H1 (cell line): Measurements from ENCODE around the gene GNAQ. TPM values are rescaled to one million over a fixed set of nuclear protein-coding genes. Genes with fewer than 3 reads are reported as not detected.

Source experiments
- CTCF ChIA-PET: fragments of 300-600 bp; sonication (Branson Sonifier 250); formaldehyde crosslinking; loops from one replicate; lab custom pipeline; 2021; ENCODE audit not compliant: partially characterized antibody; lab: Charles Lee
- POLR2A ChIA-PET: fragments of 300-600 bp; sonication (Branson Sonifier 250); formaldehyde crosslinking; loops from one replicate; lab custom pipeline; 2021; ENCODE audit warnings: inconsistent platforms; ENCODE audit not compliant: partially characterized antibody; lab: Charles Lee
- DNase-seq, 2 experiments: peaks; one replicate each; pipeline versions ENCODE4 v3.0.0 to v3.0.0-alpha.2; 2010 to 2022; ENCODE audit warnings: low spot score in 2 of 2, low read depth in 1 of 2, mixed read lengths in 1 of 2
- FAIRE-seq: peaks from 2 replicates; lab custom pipeline; 2011; peaks lifted over from hg19 to GRCh38; lab: Jason Lieb, UNC
- H2AFZ ChIP-seq: 2 replicates; pipeline ENCODE4 v1.8.1; 2012; ENCODE audit warnings: low read length, inconsistent platforms
- H2AK5ac ChIP-seq: 2 replicates; pipeline ENCODE4 v1.6.1; 2013; ENCODE audit warnings: low read depth, low read length
- H2BK120ac ChIP-seq: replicated peaks from 2 replicates; pipeline ENCODE3; 2013; ENCODE audit warnings: low read depth, low read length, inconsistent platforms
- H2BK12ac ChIP-seq: 2 replicates; pipeline ENCODE4 v1.6.1; 2013; ENCODE audit warnings: low read depth, low read length
- H2BK15ac ChIP-seq: 2 replicates; pipeline ENCODE4 v1.6.1; 2013; ENCODE audit warnings: low read length
- H2BK20ac ChIP-seq: 2 replicates; pipeline ENCODE4 v1.6.1; 2013; ENCODE audit warnings: low read length
- H2BK5ac ChIP-seq: 2 replicates; pipeline ENCODE4 v1.6.1; 2013; ENCODE audit warnings: low read depth, low read length
- H3K14ac ChIP-seq: 2 replicates; pipeline ENCODE4 v1.6.1; 2013; ENCODE audit warnings: inconsistent platforms; ENCODE audit not compliant: insufficient read length
- H3K18ac ChIP-seq: 2 replicates; pipeline ENCODE4 v1.6.1; 2013; ENCODE audit warnings: low read length; ENCODE audit errors: extremely low read depth
- H3K23ac ChIP-seq: 2 replicates; pipeline ENCODE4 v1.6.1; 2013; ENCODE audit warnings: inconsistent platforms; ENCODE audit not compliant: insufficient read length
- H3K23me2 ChIP-seq: 2 replicates; pipeline ENCODE4 v1.6.1; 2013; ENCODE audit warnings: low read depth, low read length
- H3K27ac ChIP-seq: 2 replicates; pipeline ENCODE4 v1.6.1; 2011; ENCODE audit warnings: low read depth, low read length, inconsistent platforms
- H3K27me3 ChIP-seq, 4 experiments: replicated peaks in 1 of 4; 1 replicate in 1 of 4; 2 replicates in 3 of 4; pipeline versions ENCODE4 v1.6.1 to v1.8.1; 2011 to 2013; ENCODE audit warnings: low read length in 3 of 4, mild to moderate bottlenecking in 3 of 4, inconsistent platforms in 2 of 4, mixed read lengths in 2 of 4, moderate library complexity in 1 of 4; ENCODE audit not compliant: control insufficient read depth in 3 of 4, insufficient read depth in 3 of 4; ENCODE audit errors: extremely low read depth in 1 of 4
- H3K36me3 ChIP-seq, 4 experiments: 2 replicates each; pipeline versions ENCODE4 v1.6.1 to v1.8.1; 2011 to 2013; ENCODE audit warnings: mild to moderate bottlenecking in 4 of 4, low read length in 3 of 4, moderate library complexity in 2 of 4, control low read depth in 1 of 4, inconsistent platforms in 1 of 4; ENCODE audit not compliant: insufficient read depth in 4 of 4, control insufficient read depth in 2 of 4
- H3K4ac ChIP-seq: replicated peaks from 2 replicates; pipeline ENCODE3; 2013; ENCODE audit warnings: low read length, low read depth, mixed read lengths, inconsistent platforms; ENCODE audit not compliant: insufficient read length
- H3K4me1 ChIP-seq, 4 experiments: replicated peaks in 1 of 4; 1 replicate in 1 of 4; 2 replicates in 3 of 4; pipeline versions ENCODE4 v1.6.1 to v1.8.1; 2011 to 2013; ENCODE audit warnings: low read length in 3 of 4, inconsistent platforms in 2 of 4, mixed read lengths in 1 of 4; ENCODE audit not compliant: insufficient read depth in 4 of 4, control insufficient read depth in 3 of 4
- H3K4me2 ChIP-seq, 2 experiments: 2 replicates each; pipeline versions ENCODE4 v1.6.1 to v1.8.1; 2011 to 2013; ENCODE audit warnings: low read depth in 2 of 2, low read length in 2 of 2, control low read depth in 1 of 2, inconsistent platforms in 1 of 2, mild to moderate bottlenecking in 1 of 2; ENCODE audit not compliant: insufficient read depth in 1 of 2
- H3K4me3 ChIP-seq, 4 experiments: fragments of 200-600, 300-600 bp in 1 of 4; sonication (generic), shearing (Covaris generic), sonication (Bioruptor Twin) in 1 of 4; 2 replicates each; pipeline versions ENCODE4 v1.5.1 to v1.8.1; 2011 to 2016; ENCODE audit warnings: low read length in 4 of 4, low read depth in 3 of 4, control low read depth in 2 of 4, inconsistent platforms in 2 of 4, mild to moderate bottlenecking in 2 of 4, mixed read lengths in 1 of 4, moderate library complexity in 1 of 4; ENCODE audit not compliant: insufficient read depth in 2 of 4; ENCODE audit errors: extremely low read depth in 1 of 4
- H3K56ac ChIP-seq: replicated peaks from 2 replicates; pipeline ENCODE3; 2013; ENCODE audit warnings: low read depth, mild to moderate bottlenecking, mixed read lengths, low read length, inconsistent platforms; ENCODE audit not compliant: insufficient read length
- H3K79me1 ChIP-seq: 2 replicates; pipeline ENCODE4 v1.6.1; 2013; ENCODE audit warnings: low read depth, low read length, control low read depth
- H3K79me2 ChIP-seq, 2 experiments: 2 replicates each; pipeline versions ENCODE4 v1.6.1 to v1.8.1; 2012 to 2013; ENCODE audit warnings: low read length in 2 of 2, mild to moderate bottlenecking in 2 of 2, inconsistent platforms in 1 of 2; ENCODE audit not compliant: insufficient read depth in 2 of 2, control insufficient read depth in 1 of 2
- H3K9ac ChIP-seq, 4 experiments: replicated peaks in 1 of 4; 1 replicate in 1 of 4; 2 replicates in 3 of 4; pipeline versions ENCODE4 v1.6.1 to v1.8.1; 2011 to 2013; ENCODE audit warnings: low read depth in 3 of 4, low read length in 3 of 4, control low read depth in 2 of 4, mild to moderate bottlenecking in 2 of 4, moderate library complexity in 2 of 4, inconsistent platforms in 1 of 4; ENCODE audit errors: extremely low read depth in 1 of 4
- H3K9me3 ChIP-seq, 2 experiments: 2 replicates each; pipeline versions ENCODE4 v1.6.1 to v1.8.1; 2012 to 2013; ENCODE audit warnings: mild to moderate bottlenecking in 2 of 2, moderate library complexity in 2 of 2, control low read depth in 1 of 2, inconsistent platforms in 1 of 2, low read depth in 1 of 2, low read length in 1 of 2, mixed read lengths in 1 of 2; ENCODE audit not compliant: insufficient read depth in 2 of 2
- H4K20me1 ChIP-seq, 2 experiments: replicated peaks in 1 of 2; 2 replicates each; pipeline versions ENCODE3 to v1.8.1; 2011 to 2013; ENCODE audit warnings: inconsistent platforms in 2 of 2, low read length in 2 of 2, mild to moderate bottlenecking in 1 of 2; ENCODE audit not compliant: insufficient read depth in 2 of 2, control insufficient read depth in 1 of 2
- H4K5ac ChIP-seq: 2 replicates; pipeline ENCODE4 v1.6.1; 2013; ENCODE audit warnings: low read length, low read depth, mixed read lengths, inconsistent platforms; ENCODE audit not compliant: insufficient read length
- H4K8ac ChIP-seq: 2 replicates; pipeline ENCODE4 v1.8.0; 2013; ENCODE audit warnings: mild to moderate bottlenecking, moderate library complexity, low read length, inconsistent platforms; ENCODE audit not compliant: insufficient read depth; ENCODE audit errors: extremely low read depth
- H4K91ac ChIP-seq: replicated peaks from 2 replicates; pipeline ENCODE3; 2013; ENCODE audit warnings: low read length, mixed read lengths, inconsistent platforms; ENCODE audit not compliant: insufficient read length
- CBX5 ChIP-seq: fragments of 300-800, 300-1000 bp; sonication (generic); IDR thresholded peaks from 2 replicates; pipeline ENCODE4 v1.7.1; 2016; ENCODE audit warnings: antibody characterized with exemption, low read length, low read depth
- EGR1 ChIP-seq: IDR thresholded peaks from 2 replicates; pipeline ENCODE4 v1.6.1; 2011; ENCODE audit warnings: low read depth, low read length, borderline replicate concordance
- JUN ChIP-seq: IDR thresholded peaks from 2 replicates; pipeline ENCODE4 v1.6.1; 2011; ENCODE audit warnings: low read depth, mild to moderate bottlenecking, improper control_type of control experiment, low read length
- KDM4A ChIP-seq: IDR thresholded peaks from one replicate; pipeline ENCODE4 v1.7.1; 2012; ENCODE audit warnings: low read depth, mild to moderate bottlenecking, moderate library complexity, low read length, inconsistent platforms; ENCODE audit not compliant: severe bottlenecking
- NANOG ChIP-seq: IDR thresholded peaks from 2 replicates; pipeline ENCODE4 v1.6.1; 2011; ENCODE audit warnings: low read length, low read depth, mild to moderate bottlenecking, inconsistent platforms; ENCODE audit not compliant: insufficient read depth, poor library complexity, severe bottlenecking
- PHF8 ChIP-seq: fragments of 200-600 bp; sonication (generic); conservative IDR thresholded peaks from 2 replicates; pipeline ENCODE4 v1.7.1; 2012; ENCODE audit warnings: low read depth, mild to moderate bottlenecking, inconsistent platforms, low read length, moderate library complexity
- POLR2AphosphoS5 ChIP-seq: IDR thresholded peaks from 2 replicates; pipeline ENCODE4 v1.6.1; 2011; ENCODE audit warnings: low read depth, low read length
- RXRA ChIP-seq: IDR thresholded peaks from 2 replicates; pipeline ENCODE4 v1.6.1; 2011; ENCODE audit warnings: low read depth, mild to moderate bottlenecking, low read length, moderate library complexity; ENCODE audit not compliant: insufficient read depth
- SIN3A ChIP-seq, 2 experiments: IDR thresholded peaks in 1 of 2; conservative IDR thresholded peaks in 1 of 2; 2 replicates each; pipeline ENCODE4 v1.6.1; 2011 to 2012; ENCODE audit warnings: low read length in 2 of 2, improper control_type of control experiment in 1 of 2, low read depth in 1 of 2, mild to moderate bottlenecking in 1 of 2
- TAF1 ChIP-seq: IDR thresholded peaks from 2 replicates; pipeline ENCODE4 v1.6.1; 2011; ENCODE audit warnings: mild to moderate bottlenecking, low read depth, low read length
- TEAD4 ChIP-seq: IDR thresholded peaks from 2 replicates; pipeline ENCODE4 v1.6.1; 2012; ENCODE audit warnings: low read depth, low read length, inconsistent platforms, mixed read lengths
- YY1 ChIP-seq: IDR thresholded peaks from 2 replicates; pipeline ENCODE4 v1.6.1; 2011; ENCODE audit warnings: low read depth, mild to moderate bottlenecking, low read length
- whole genome bisulfite sequencing, 2 experiments: shearing (Covaris generic) in 1 of 2; methylation state at CpG; one replicate each; pipeline versions ENCODE4 v1.1.6 to v1.1.7; 2013 to 2015; ENCODE audit warnings: low lambda C conversion rate in 2 of 2, mixed read lengths in 2 of 2, inconsistent platforms in 1 of 2, low coverage in 1 of 2, missing lambda C conversion rate in 1 of 2; ENCODE audit not compliant: insufficient replicate concordance in 2 of 2, insufficient coverage in 1 of 2, insufficient read length in 1 of 2; ENCODE audit errors: extremely low coverage in 1 of 2, missing lambda C conversion rate in 1 of 2; 5-methylcytosine and 5-hydroxymethylcytosine counted together
- polyA plus RNA-seq, 7 experiments: library from polyadenylated mRNA; depleted of rRNA in 3 of 7; stranded (reverse) in 5 of 7; unstranded in 2 of 7; fragments of >200 nt in 5 of 7; fragments of 200-250 nt in 2 of 7; gene quantifications; 1 replicate in 5 of 7; 2 replicates in 1 of 7; 4 replicates in 1 of 7; pipeline versions ENCODE4 v1.2.1 to v1.2.3, GENCODE V29; 2011 to 2013; ENCODE audit warnings: missing spikeins in 2 of 7, mixed read lengths in 2 of 7
- total RNA-seq: library from RNA; stranded (reverse); fragmentation: NEBNext Ultra II Directional; extraction: Animal tissue kit (Norgen Biotek cat#: 25700); gene quantifications from 2 replicates; pipeline ENCODE4 v1.2.1, GENCODE V29; 2021

GNAQ gene
- total and polyA plus RNA-seq, 2 of the 8 experiments (the other 6 are each of a cell fraction or from before 2014, with no cell fraction given) = 22.8 to 63.8 TPM

GRCh38 chr9:77975036-77975435, 56.6 kb downstream of the GNAQ start:
- FAIRE-seq (no peak), DNase-seq (no peak)
- WGBS, 2 experiments = 89% methylated on average over 2 of the region's 2 CpGs; no CpG with 5 or more reads in 1 of the 2 experiments
- Histone ChIP-seq H3K79me1 (no peaks in the 10 kb centered on the region; the same call in 1 of the 2 replicates), H3K9ac (no peak overlapping the region), H3K27ac (no peak overlapping the region), H3K23me2 (no peaks in the 10 kb centered on the region), H2AFZ (no peak overlapping the region), H2BK12ac (no peak overlapping the region), H3K56ac (no peak overlapping the region), H3K4me3 (no peak overlapping the region), H3K9me3 (no peaks in the 10 kb centered on the region), H4K20me1 (peaks cover 0 to 3% of the 10 kb centered on the region in 2 experiments), H3K4ac (no peak overlapping the region), H4K91ac (no peak overlapping the region), H3K4me2 (no peak overlapping the region), H2BK20ac (no peak overlapping the region), H3K4me1 (peaks cover 0 to 9% (median 8%) of the 10 kb centered on the region in 4 experiments; a peak in 3 of 7 replicates), H3K23ac (no peak overlapping the region), H2BK15ac (no peak overlapping the region), H2AK5ac (no peak overlapping the region), H3K36me3 (no peaks in the 10 kb centered on the region), H3K79me2 (peaks cover 3 to 82% of the 10 kb centered on the region in 2 experiments; a peak in 3 of 4 replicates), H3K27me3 (no peaks in the 10 kb centered on the region), H3K14ac (no peak overlapping the region), H2BK120ac (no peak overlapping the region), H4K5ac (no peak overlapping the region), H2BK5ac (no peak overlapping the region), H4K8ac (no peak overlapping the region), H3K18ac (no peak overlapping the region)
- CTCF ChIA-PET = interaction anchor here (0.7 to 4.5 kb wide), 12 partner anchors 10 to 519 kb away, joined by 3 to 76 read pairs (median 4); no protein-coding TSS in a partner anchor
- POLR2A ChIA-PET = interaction anchor here (1.2 to 1.9 kb wide), 3 partner anchors 19 to 324 kb away, joined by 3 to 5 read pairs (median 3); no protein-coding TSS in a partner anchor
- TF ChIP-seq TEAD4 (no peak), RXRA (no peak), TAF1 (no peak), CBX5 (no peak), EGR1 (no peak), SIN3A (conservative IDR thresholded peaks at IDR 0.05 in 1 of 2, IDR thresholded peaks at IDR 0.05 in 1 of 2; ENCODE audit: low read depth in 1 of 2, low read length in 2 of 2) (no peak), POLR2AphosphoS5 (no peak), JUN (no peak), PHF8 (no peak), YY1 (no peak), NANOG (no peak), KDM4A (no peak)
